Stomach smooth muscle (tissue), 2 donors: ENCODE data around the gene METTL15.
"Not testable (repeated sequence)": the region's sequence is repeated elsewhere in the genome, so short reads cannot be mapped to it uniquely, and the experiment has no call there.

Experiments
- H3K27ac ChIP-seq: one replicate; pipeline ENCODE4 v1.7.0; 2013; ENCODE audit warnings: mild to moderate bottlenecking, low read length, inconsistent platforms
- H3K27me3 ChIP-seq, 2 donors: one replicate each; pipeline ENCODE4 v1.7.0; 2013; ENCODE audit warnings: low read length in 2 of 2; ENCODE audit not compliant: insufficient read depth in 2 of 2, control insufficient read depth in 1 of 2
- H3K36me3 ChIP-seq, 2 donors: one replicate each; pipeline ENCODE4 v1.7.0; 2013; ENCODE audit warnings: low read length in 2 of 2; ENCODE audit not compliant: control insufficient read depth in 2 of 2, insufficient read depth in 2 of 2
- H3K4me1 ChIP-seq: one replicate; pipeline ENCODE4 v1.7.0; 2013; ENCODE audit warnings: low read length; ENCODE audit not compliant: control insufficient read depth, insufficient read depth
- H3K4me3 ChIP-seq, 2 donors: one replicate each; pipeline ENCODE4 v1.7.0; 2013; ENCODE audit warnings: low read length in 2 of 2
- H3K9ac ChIP-seq, 2 donors: one replicate each; pipeline ENCODE4 v1.7.0; 2013; ENCODE audit warnings: low read length in 2 of 2, mild to moderate bottlenecking in 1 of 2
- H3K9me3 ChIP-seq, 2 donors: one replicate each; pipeline ENCODE4 v1.7.0; 2013; ENCODE audit warnings: low read length in 2 of 2; ENCODE audit not compliant: control insufficient read depth in 2 of 2
- donor health status: healthy.
- donor health status: Pancreatic carcinoma.

Gene METTL15, protein sequence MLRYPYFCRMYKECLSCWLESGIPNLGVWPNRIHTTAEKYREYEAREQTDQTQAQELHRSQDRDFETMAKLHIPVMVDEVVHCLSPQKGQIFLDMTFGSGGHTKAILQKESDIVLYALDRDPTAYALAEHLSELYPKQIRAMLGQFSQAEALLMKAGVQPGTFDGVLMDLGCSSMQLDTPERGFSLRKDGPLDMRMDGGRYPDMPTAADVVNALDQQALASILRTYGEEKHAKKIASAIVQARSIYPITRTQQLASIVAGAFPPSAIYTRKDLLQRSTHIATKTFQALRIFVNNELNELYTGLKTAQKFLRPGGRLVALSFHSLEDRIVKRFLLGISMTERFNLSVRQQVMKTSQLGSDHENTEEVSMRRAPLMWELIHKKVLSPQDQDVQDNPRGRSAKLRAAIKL

DNA sequence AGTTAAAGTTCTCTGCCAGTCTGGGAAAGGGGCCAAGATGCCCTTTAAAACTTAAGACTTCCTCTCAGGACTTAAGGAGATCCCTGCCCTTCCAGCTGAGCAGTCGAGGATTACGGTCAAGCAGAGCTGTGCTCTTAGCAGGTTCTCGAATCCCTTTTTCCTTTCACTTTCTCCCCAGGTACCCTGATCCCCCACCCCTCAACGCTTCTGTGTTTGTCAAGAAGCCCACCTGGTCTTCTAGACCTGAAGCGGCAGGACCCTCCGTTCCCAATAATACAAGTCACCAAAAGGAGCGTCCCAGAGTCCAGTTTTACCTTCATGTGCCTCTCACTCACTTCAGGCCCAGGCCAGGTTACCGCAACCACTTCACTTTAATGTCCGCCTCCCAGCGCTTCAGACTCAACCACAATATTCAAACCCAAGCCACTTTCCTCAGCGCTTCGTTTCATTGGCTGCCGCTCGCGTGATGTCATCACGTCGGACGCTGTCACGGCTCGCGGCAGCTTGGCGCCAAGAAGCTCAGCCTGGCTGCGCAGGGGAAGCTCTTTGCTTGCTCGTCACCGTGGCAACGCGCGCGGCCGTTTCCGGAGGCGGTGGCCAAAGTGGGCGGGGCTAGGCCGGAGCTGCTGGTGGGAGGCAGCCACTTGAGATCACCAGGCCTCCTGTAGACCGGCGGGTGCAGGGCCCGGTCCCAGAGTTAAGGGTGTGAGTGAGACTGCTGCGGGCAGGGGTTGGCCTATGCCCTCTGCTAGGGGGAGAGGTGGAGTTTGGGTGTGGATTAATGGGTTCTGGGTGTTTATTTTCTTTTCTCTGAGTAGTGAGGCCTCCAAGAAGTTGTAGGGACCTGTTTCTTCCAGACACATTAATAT, at the start of gene METTL15, which contains the start of gene KIF18A:
Gene METTL15, plus strand, starts transcription at position 639 of the 869 bp plus-strand sequence. CDS start 4,947 bp downstream, outside the sequence.
Gene KIF18A, minus strand, starts transcription at position 407 of the 869 bp plus-strand sequence. CDS start 10,209 bp downstream, outside the sequence.
- peak within 1 kb of the TSS; percentile 77 to 80 for H3K4me3 ChIP-seq
- H3K9me3 ChIP-seq, result no peaks in the 10 kb centered on the region
- peak within 1 kb of the TSS; percentile 47 for H3K27ac ChIP-seq
- no peaks in the 10 kb centered on the region for H3K27me3 ChIP-seq
- H3K4me1 ChIP-seq, result peaks cover 11% of the 10 kb centered on the region
- no peaks in the 10 kb centered on the region for H3K36me3 ChIP-seq
- peak within 1 kb of the TSS; percentile 81 to 91 for H3K9ac ChIP-seq

DNA sequence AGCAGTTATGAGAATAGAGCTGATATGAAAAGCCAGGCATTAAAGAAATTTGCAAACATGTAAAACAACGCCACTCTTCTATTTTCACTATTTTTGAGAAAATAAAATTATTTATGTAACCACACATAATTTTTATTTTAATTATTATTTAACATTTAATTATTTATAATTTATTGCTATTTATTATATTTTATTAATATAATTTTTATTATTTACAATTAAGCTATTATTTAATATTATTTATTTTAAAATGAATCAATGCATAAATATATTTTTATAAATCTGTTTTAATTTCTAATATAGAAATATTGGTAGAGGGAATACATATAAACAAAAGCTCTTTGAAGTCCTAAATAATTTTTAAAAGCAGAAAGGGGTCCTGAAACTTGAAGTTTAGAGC, 36.9 kb upstream of the METTL15 start:
- H3K4me3 ChIP-seq, result no peak overlapping the region
- H3K36me3 ChIP-seq, result no peaks in the 10 kb centered on the region
- H3K27me3 ChIP-seq, result no peaks in the 10 kb centered on the region
- H3K9ac ChIP-seq, result no peak overlapping the region
- H3K27ac ChIP-seq, result no peak overlapping the region
- no peaks in the 10 kb centered on the region for H3K4me1 ChIP-seq
- no peaks in the 10 kb centered on the region for H3K9me3 ChIP-seq

DNA sequence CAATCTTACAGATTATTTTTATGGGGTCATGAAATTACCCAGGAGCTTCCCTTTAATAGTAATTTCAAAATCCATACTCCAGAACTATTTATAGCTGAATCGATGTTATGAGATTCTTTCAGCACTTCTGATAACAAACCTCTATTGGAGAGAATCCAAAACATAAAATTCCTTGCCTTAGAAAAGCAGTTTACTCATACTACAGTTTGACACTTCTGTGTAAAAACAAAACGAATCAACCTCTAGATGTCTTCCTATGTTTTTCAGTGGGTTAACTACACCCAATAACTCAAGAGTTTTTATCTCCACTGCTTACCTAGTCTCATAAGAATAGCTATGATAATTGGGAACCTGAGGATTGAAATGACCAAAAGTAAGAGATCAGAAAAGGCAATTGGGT, 35.9 kb upstream of the METTL15 start:
- Histone ChIP-seq H3K36me3 (no peaks in the 10 kb centered on the region), H3K4me1 (no peaks in the 10 kb centered on the region), H3K9me3 (no peaks in the 10 kb centered on the region), H3K4me3 (no peak overlapping the region), H3K9ac (no peak overlapping the region), H3K27me3 (no peaks in the 10 kb centered on the region), H3K27ac (no peak overlapping the region)

DNA sequence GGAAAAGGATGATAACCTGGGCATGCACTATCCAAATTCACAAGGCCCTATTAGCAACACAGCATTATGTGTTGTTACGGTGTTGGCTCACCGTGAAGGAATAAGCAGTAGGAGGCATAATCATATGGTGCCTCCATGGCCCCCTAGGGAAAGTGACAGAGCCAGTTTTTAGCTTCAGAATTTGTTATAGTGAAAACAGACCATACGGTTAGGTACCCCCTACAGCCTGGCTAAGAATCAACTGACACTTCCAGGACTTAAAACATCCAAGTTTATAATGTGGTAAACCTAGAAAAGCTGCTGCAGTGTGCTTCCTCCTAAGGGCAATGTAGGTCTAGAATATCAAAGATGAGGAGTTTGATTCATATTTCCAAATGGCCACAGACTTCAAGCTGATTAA, 30.7 kb upstream of the METTL15 start:
- no peak overlapping the region for H3K27ac ChIP-seq
- no peaks in the 10 kb centered on the region for H3K36me3 ChIP-seq
- H3K27me3 ChIP-seq, result no peaks in the 10 kb centered on the region
- H3K9me3 ChIP-seq, result no peaks in the 10 kb centered on the region
- no peak overlapping the region for H3K4me3 ChIP-seq
- H3K4me1 ChIP-seq, result no peaks in the 10 kb centered on the region
- H3K9ac ChIP-seq, result no peak overlapping the region

DNA sequence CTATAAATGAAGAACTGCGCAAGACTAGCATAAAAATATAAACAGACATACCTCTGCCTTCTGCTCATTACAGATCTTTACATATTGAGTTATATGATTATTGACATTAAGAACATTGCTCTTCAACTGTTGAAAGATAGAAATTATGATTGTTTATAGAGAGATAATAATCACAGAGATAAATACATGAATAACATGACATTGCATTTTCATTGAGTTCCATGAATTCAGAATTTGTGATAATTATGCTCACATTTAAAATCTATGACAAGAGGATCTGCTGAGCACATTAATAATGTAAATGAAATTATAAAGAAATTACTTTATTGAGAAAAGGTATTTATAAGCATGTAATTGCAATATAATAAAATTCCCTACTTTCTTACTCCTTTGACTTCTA, 25.1 kb upstream of the METTL15 start:
- H3K27ac ChIP-seq, result no peak overlapping the region
- no peaks in the 10 kb centered on the region for H3K4me1 ChIP-seq
- no peak overlapping the region for H3K9ac ChIP-seq
- no peaks in the 10 kb centered on the region for H3K36me3 ChIP-seq
- no peak overlapping the region for H3K4me3 ChIP-seq
- no peaks in the 10 kb centered on the region for H3K27me3 ChIP-seq
- no peaks in the 10 kb centered on the region for H3K9me3 ChIP-seq

DNA sequence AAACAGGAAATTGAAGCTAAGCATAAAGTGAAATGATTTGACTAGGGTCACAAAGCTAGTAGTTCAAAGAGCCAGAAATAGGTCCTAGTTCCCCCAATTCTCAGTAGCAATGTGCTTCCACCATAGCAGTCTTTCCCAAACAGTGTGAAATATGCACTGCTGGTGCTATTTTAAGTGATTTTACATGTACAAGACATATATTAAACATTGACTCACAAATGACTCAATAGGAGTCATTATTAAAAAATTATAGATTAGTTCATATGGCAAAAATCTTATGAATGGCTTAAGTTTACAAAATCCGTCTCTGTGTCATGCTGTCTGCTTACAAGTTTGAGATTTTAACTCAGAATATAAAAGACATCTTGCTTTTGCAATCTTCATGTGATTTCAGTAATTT, 21.6 kb upstream of the METTL15 start:
- Histone ChIP-seq H3K4me1 (no peaks in the 10 kb centered on the region), H3K4me3 (no peak overlapping the region), H3K27ac (no peak overlapping the region), H3K9me3 (no peaks in the 10 kb centered on the region), H3K27me3 (no peaks in the 10 kb centered on the region), H3K36me3 (no peaks in the 10 kb centered on the region), H3K9ac (no peak overlapping the region)

DNA sequence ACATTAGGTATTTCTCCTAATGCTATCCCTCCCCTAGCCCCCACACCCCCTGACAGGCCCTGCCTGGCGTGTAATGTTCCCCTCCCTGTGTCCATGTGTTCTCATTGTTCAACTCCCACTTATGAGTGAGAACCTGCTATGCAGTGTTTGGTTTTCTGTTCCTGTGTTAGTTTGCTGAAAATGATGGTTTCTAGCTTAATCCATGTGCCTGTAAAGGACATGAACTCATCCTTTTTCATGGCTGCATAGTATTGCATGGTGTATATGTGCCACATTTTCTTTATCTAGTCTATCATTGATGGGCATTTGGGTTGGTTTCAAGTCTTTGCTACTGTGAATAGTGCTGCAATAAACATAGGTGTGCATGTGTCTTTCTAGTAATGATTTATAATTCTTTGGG, 21.0 kb upstream of the METTL15 start:
- not testable (repeated sequence) for H3K9me3 ChIP-seq, H3K4me1 ChIP-seq, H3K27ac ChIP-seq, H3K36me3 ChIP-seq, H3K4me3 ChIP-seq, H3K9ac ChIP-seq, H3K27me3 ChIP-seq

DNA sequence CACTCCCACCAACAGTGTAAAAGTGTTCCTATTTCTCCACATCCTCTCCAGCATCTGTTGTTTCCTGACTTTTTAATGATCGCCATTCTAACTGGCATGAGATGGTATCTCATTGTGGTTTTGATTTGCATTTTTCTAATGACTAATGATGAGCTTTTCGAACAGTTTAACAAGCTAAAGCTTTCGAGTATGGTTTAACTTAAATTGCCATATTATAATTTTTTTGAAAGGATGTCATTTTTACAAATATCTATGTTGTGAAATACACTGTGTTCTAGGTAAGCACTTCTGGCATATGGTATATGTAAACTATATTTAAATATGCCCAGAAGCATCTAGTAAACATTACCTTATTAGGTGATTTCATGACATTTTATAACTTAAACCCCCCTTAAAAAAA, 20.5 kb upstream of the METTL15 start:
- not testable (repeated sequence) for H3K27me3 ChIP-seq, H3K4me3 ChIP-seq, H3K9me3 ChIP-seq, H3K9ac ChIP-seq, H3K4me1 ChIP-seq, H3K36me3 ChIP-seq, H3K27ac ChIP-seq

DNA sequence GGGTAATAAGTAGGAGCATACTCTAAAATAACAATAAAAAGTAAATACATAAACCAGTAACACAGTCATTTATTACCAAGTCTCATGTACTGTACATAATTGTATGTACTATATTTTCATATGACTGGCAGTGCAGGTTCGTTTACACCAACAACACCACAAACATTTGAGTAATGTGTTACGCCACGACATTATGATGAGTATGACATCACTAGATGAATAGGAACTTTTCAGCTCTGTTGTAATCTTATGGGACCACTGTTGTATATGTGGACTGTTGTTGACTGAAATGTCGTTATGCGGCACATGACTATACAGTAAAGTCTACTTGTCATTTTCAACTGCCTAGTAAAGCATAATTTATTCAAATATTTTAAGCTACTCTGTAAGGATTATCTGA, 18.8 kb upstream of the METTL15 start:
- H3K9ac ChIP-seq, result no peak overlapping the region
- no peaks in the 10 kb centered on the region for H3K27me3 ChIP-seq
- no peak overlapping the region for H3K27ac ChIP-seq
- no peaks in the 10 kb centered on the region for H3K9me3 ChIP-seq
- no peaks in the 10 kb centered on the region for H3K36me3 ChIP-seq
- H3K4me1 ChIP-seq, result no peaks in the 10 kb centered on the region
- H3K4me3 ChIP-seq, result no peak overlapping the region

DNA sequence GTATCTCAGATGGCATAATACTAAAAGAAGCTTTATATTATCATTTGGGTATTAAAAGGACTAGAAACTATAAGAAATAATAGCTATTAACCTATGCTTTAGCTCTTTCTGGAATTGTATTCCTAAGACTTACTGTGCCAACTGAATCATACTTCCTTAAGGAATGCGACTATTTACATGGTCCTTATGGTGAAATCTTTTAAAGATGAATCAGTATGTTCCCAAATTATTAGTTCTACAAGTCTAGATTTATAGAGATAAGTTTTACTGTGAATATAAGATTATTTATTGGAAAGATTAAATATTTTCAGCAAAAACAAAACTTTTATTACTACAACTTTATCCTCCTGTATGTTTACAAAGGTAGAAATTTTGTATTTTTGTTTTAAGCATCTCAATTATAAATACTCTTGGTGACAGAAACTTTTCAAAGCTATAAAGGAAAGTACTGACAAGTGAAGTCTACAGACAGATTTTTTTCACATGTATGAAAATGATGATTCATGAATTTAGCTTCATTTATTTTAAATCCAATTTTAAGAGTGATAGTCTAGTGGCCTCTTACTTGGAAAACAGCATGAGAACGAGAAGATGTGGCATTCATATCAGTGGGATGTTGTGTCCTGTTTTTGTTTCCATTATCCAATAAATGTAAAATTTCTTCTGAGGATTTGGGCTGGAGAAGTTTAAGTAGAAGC, 18.0 kb upstream of the METTL15 start:
- H3K9me3 ChIP-seq, result no peaks in the 10 kb centered on the region
- H3K4me1 ChIP-seq, result no peaks in the 10 kb centered on the region
- no peaks in the 10 kb centered on the region for H3K36me3 ChIP-seq
- no peak overlapping the region for H3K9ac ChIP-seq
- no peaks in the 10 kb centered on the region for H3K27me3 ChIP-seq
- H3K4me3 ChIP-seq, result no peak overlapping the region
- no peak overlapping the region for H3K27ac ChIP-seq
